ENCODE data around the gene TPR.

TPR gene

GRCh38 chr1:186292875-186293274 is 82.2 kb downstream of the TPR start:
- in situ Hi-C loops (cut with MboI; ENCODE audit: low sequenced_read_pairs) = no loop called here

- in situ Hi-C loops (cut with MboI; ENCODE audit: low sequenced_read_pairs) = no loop called here
These were observed 83.8 kb downstream of the TPR start for GRCh38 chr1:186291271-186291670.

- in situ Hi-C loops (cut with MboI; ENCODE audit: low sequenced_read_pairs) = no loop called here
These were observed 85.0 kb downstream of the TPR start for GRCh38 chr1:186289943-186290545.

GRCh38 chr1:186286615-186287315 is 88.3 kb downstream of the TPR start:
- in situ Hi-C loops (cut with MboI; ENCODE audit: low sequenced_read_pairs) = no loop called here

- in situ Hi-C loops (cut with MboI; ENCODE audit: low sequenced_read_pairs) = no loop called here
These were observed 91.7 kb downstream of the TPR start for GRCh38 chr1:186283374-186283773.

- in situ Hi-C loops (cut with MboI; ENCODE audit: low sequenced_read_pairs) = no loop called here
These were observed 92.6 kb downstream of the TPR start for GRCh38 chr1:186282466-186282865.

GRCh38 chr1:186275822-186276221 is 99.2 kb downstream of the TPR start:
- in situ Hi-C loops (cut with MboI; ENCODE audit: low sequenced_read_pairs) = no loop called here

GRCh38 chr1:186272486-186272885 is 102.6 kb downstream of the TPR start:
- in situ Hi-C loops (cut with MboI; ENCODE audit: low sequenced_read_pairs) = no loop called here

GRCh38 chr1:186271032-186271431 is 104.0 kb downstream of the TPR start:
- in situ Hi-C loops (cut with MboI; ENCODE audit: low sequenced_read_pairs) = no loop called here

Data from hTERT RPE-1 (cell line).